Measurements from ENCODE around the gene TADA1.

DNA sequence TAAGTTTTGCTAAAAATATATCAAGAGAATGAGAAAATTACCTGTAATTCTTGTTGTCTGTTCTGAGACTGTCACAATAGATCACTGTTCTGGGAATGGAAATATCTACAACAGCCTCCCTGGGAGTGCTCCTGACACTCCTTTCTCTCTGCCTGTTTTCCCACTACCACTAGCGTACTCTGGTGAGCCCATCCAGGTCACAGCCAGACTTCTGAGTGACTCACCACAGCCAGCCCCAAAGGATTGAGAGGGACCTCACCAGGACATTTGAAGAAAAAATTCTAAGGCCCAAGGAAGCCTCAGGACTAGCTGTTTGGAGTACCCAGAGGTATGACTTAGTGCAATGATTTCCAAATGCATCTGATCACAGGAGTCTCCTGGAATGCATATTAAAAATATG lies 39.0 kb upstream of the TADA1 start:
- TF ChIP-seq, protein P1, sequence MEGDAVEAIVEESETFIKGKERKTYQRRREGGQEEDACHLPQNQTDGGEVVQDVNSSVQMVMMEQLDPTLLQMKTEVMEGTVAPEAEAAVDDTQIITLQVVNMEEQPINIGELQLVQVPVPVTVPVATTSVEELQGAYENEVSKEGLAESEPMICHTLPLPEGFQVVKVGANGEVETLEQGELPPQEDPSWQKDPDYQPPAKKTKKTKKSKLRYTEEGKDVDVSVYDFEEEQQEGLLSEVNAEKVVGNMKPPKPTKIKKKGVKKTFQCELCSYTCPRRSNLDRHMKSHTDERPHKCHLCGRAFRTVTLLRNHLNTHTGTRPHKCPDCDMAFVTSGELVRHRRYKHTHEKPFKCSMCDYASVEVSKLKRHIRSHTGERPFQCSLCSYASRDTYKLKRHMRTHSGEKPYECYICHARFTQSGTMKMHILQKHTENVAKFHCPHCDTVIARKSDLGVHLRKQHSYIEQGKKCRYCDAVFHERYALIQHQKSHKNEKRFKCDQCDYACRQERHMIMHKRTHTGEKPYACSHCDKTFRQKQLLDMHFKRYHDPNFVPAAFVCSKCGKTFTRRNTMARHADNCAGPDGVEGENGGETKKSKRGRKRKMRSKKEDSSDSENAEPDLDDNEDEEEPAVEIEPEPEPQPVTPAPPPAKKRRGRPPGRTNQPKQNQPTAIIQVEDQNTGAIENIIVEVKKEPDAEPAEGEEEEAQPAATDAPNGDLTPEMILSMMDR (conservative IDR thresholded peaks at IDR 0.05 in 1 of 2, IDR thresholded peaks at IDR 0.05 in 1 of 2; ENCODE audit: low read depth in 1 of 2, low read length in 2 of 2), result no peak
- no peak for TF ChIP-seq EZH2 (IDR thresholded peaks at IDR 0.05; ENCODE audit: low read length, missing control alignments)

All from fibroblast of lung (primary cell).